Mesenchymal stem cell (in vitro differentiated cells and primary cell): ENCODE results near the gene TRIP13.
A peak's percentile ranks its signal among the peaks of the same experiment; 100 is the strongest.

Experiments used
- DNase-seq: peaks from one replicate; pipeline ENCODE4 v3.0.0-alpha.2; 2013
- H2AFZ ChIP-seq: one replicate; pipeline ENCODE4 v1.6.1; 2013; ENCODE audit warnings: low read depth, mild to moderate bottlenecking, control low read depth, inconsistent platforms, low read length, moderate library complexity
- H2AK5ac ChIP-seq: 2 replicates; pipeline ENCODE4 v1.6.1; 2013; ENCODE audit warnings: low read length, moderate library complexity, mild to moderate bottlenecking, inconsistent platforms; ENCODE audit not compliant: severe bottlenecking
- H2BK120ac ChIP-seq: one replicate; pipeline ENCODE4 v1.6.1; 2013; ENCODE audit warnings: low read depth, mild to moderate bottlenecking, inconsistent platforms, low read length, moderate library complexity
- H2BK12ac ChIP-seq, 2 experiments: one replicate each; pipeline ENCODE4 v1.6.1; 2013; ENCODE audit warnings: inconsistent platforms in 2 of 2, low read length in 2 of 2, mild to moderate bottlenecking in 2 of 2, moderate library complexity in 2 of 2, control low read depth in 1 of 2
- H2BK15ac ChIP-seq: one replicate; pipeline ENCODE4 v1.6.1; 2013; ENCODE audit warnings: mild to moderate bottlenecking, low read depth, inconsistent platforms; ENCODE audit not compliant: poor library complexity, severe bottlenecking
- H2BK5ac ChIP-seq: 2 replicates; pipeline ENCODE4 v1.6.1; 2013; ENCODE audit warnings: low read depth, mild to moderate bottlenecking, low read length, control low read depth, inconsistent platforms; ENCODE audit not compliant: poor library complexity, severe bottlenecking
- H3K14ac ChIP-seq, 2 experiments: one replicate each; pipeline ENCODE4 v1.6.1; 2013; ENCODE audit warnings: inconsistent platforms in 2 of 2, low read length in 2 of 2, control low read depth in 1 of 2, mild to moderate bottlenecking in 1 of 2, moderate library complexity in 1 of 2
- H3K18ac ChIP-seq, 2 experiments: one replicate each; pipeline ENCODE4 v1.6.1; 2013; ENCODE audit warnings: inconsistent platforms in 2 of 2, low read length in 2 of 2, control low read depth in 1 of 2, low read depth in 1 of 2, mild to moderate bottlenecking in 1 of 2
- H3K23ac ChIP-seq, 2 experiments: one replicate each; pipeline ENCODE4 v1.6.1; 2013; ENCODE audit warnings: inconsistent platforms in 2 of 2, low read length in 2 of 2, mild to moderate bottlenecking in 2 of 2, moderate library complexity in 2 of 2, control low read depth in 1 of 2
- H3K27ac ChIP-seq: 2 replicates; pipeline ENCODE4 v1.5.1; 2013; ENCODE audit warnings: mild to moderate bottlenecking, moderate library complexity, low read length, control low read depth, inconsistent platforms; ENCODE audit not compliant: poor library complexity, severe bottlenecking
- H3K27me3 ChIP-seq, 2 experiments: 2 replicates each; pipeline versions ENCODE4 v1.6.1 to v1.7.0; 2013; ENCODE audit warnings: low read length in 2 of 2, mild to moderate bottlenecking in 2 of 2, moderate library complexity in 2 of 2, control low read depth in 1 of 2, inconsistent platforms in 1 of 2; ENCODE audit not compliant: control insufficient read depth in 1 of 2, insufficient read depth in 1 of 2
- H3K36me3 ChIP-seq, 2 experiments: 2 replicates each; pipeline versions ENCODE4 v1.6.1 to v1.7.0; 2013; ENCODE audit warnings: low read length in 2 of 2, control low read depth in 1 of 2, inconsistent platforms in 1 of 2, low read depth in 1 of 2, mild to moderate bottlenecking in 1 of 2; ENCODE audit not compliant: insufficient read depth in 2 of 2, control insufficient read depth in 1 of 2
- H3K4ac ChIP-seq, 2 experiments: one replicate each; pipeline ENCODE4 v1.6.1; 2013; ENCODE audit warnings: inconsistent platforms in 2 of 2, low read length in 2 of 2, mild to moderate bottlenecking in 2 of 2, moderate library complexity in 2 of 2, control low read depth in 1 of 2, low read depth in 1 of 2
- H3K4me1 ChIP-seq: 2 replicates; pipeline ENCODE4 v1.6.1; 2013; ENCODE audit warnings: low read depth, low read length, control low read depth; ENCODE audit not compliant: control insufficient read depth, insufficient read depth
- H3K4me2 ChIP-seq: 2 replicates; pipeline ENCODE4 v1.6.1; 2013; ENCODE audit warnings: low read length, mild to moderate bottlenecking, inconsistent platforms; ENCODE audit not compliant: poor library complexity, severe bottlenecking
- H3K4me3 ChIP-seq, 2 experiments: 2 replicates each; pipeline versions ENCODE4 v1.5.1 to v1.7.0; 2013; ENCODE audit warnings: low read length in 2 of 2, mild to moderate bottlenecking in 2 of 2, control low read depth in 1 of 2, low read depth in 1 of 2; ENCODE audit not compliant: insufficient read depth in 1 of 2
- H3K79me1 ChIP-seq: replicated peaks from 2 replicates; pipeline ENCODE4 v1.6.1; 2013; ENCODE audit warnings: mild to moderate bottlenecking, control low read depth, low read length, inconsistent platforms; ENCODE audit not compliant: poor library complexity, severe bottlenecking
- H3K9ac ChIP-seq: 2 replicates; pipeline ENCODE4 v1.7.0; 2013; ENCODE audit warnings: mild to moderate bottlenecking, low read length, moderate library complexity
- H3K9me3 ChIP-seq: 2 replicates; pipeline ENCODE4 v1.7.0; 2013; ENCODE audit warnings: mild to moderate bottlenecking, low read length; ENCODE audit not compliant: control insufficient read depth
- H4K8ac ChIP-seq: one replicate; pipeline ENCODE4 v1.6.1; 2013; ENCODE audit warnings: inconsistent platforms, mild to moderate bottlenecking, low read length, moderate library complexity
- H4K91ac ChIP-seq: one replicate; pipeline ENCODE4 v1.6.1; 2013; ENCODE audit warnings: mild to moderate bottlenecking, low read length, inconsistent platforms
- WGBS: methylation state at CpG from one replicate; pipeline ENCODE4 v1.1.7; 2013; ENCODE audit warnings: mixed read lengths; 5-methylcytosine and 5-hydroxymethylcytosine counted together

The TRIP13 gene

DNA sequence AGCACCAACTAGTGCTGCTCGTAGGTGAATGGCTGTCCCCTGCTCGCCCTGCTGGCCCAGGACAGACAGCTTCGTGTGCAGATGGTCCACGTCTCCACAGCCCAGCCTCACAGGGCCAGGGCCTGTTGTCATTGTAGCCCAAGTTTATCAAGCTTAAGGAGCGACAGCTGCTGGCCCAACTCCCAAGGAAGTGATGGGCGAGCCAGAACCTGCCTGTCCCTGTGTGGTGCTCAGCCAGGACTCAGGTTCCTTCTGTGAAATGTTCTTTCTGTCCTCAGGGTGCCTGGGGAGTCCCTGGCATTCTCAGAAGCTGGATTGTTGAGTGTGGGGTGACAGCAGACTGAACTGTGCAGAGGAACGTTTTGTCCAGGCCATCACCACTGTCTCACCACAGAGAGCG lies 16.4 kb downstream of the TRIP13 start:
- Histone ChIP-seq H3K14ac (no peak overlapping the region), H2BK15ac (no peak overlapping the region), H2AK5ac (no peak overlapping the region), H3K36me3 (peaks cover 29 to 35% of the 10 kb centered on the region in 2 experiments), H2AFZ (no peak overlapping the region), H3K23ac (no peak overlapping the region), H3K4ac (no peak overlapping the region), H3K79me1 (peaks cover 9% of the 10 kb centered on the region), H4K91ac (peak overlapping the region; percentile 18), H2BK120ac (no peak overlapping the region), H3K4me2 (no peak overlapping the region), H2BK5ac (no peak overlapping the region), H3K27ac (no peak overlapping the region), H2BK12ac (no peak overlapping the region), H3K9me3 (no peaks in the 10 kb centered on the region), H4K8ac (no peak overlapping the region), H3K4me1 (peaks cover 13% of the 10 kb centered on the region), H3K4me3 (no peak overlapping the region), H3K9ac (no peak overlapping the region), H3K27me3 (no peaks in the 10 kb centered on the region), H3K18ac (no peak overlapping the region)
- 94% methylated on average over 8 of the region's 8 CpGs for WGBS
- no peak for DNase-seq

DNA sequence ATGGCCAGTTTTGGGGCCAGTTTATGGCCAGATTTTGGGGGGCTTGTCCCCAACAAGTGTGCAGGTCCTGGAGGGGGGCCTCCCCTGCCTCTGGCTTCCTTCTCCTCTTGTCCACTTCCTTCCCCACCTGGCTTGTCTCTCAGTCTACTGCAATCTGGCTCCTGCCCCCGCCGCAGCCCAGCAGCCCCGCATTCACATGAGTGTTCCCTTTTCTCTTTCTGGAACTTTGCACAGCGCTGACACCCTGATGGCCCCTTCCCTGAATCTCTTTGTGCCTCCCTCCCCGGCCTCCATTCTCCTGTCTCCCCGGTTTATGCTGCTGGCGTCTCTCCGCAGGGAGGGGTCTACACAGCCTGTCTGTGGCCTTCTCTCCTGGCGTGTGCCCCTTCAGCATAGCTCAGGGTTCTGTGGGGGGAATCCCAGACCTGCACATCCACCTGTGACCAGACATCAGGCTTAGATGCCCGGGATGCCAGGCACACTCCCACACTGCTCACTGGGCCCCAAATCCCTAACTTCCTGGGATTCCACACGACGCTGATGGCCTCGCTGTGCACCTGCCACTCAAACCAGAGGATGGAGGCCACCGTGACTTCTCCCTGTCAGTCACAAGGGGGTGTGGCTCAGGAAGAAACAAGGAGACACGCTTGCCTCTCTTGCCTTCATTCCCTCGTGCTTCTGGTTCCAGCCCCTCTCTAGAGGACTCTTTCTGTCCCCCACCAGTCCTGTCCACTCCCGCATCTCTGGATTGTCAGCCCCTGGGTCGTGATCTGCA lies 17.5 kb downstream of the TRIP13 start:
- H2BK120ac ChIP-seq = no peak overlapping the region
- H3K9ac ChIP-seq = no peak overlapping the region
- H3K23ac ChIP-seq = no peak overlapping the region
- no peak overlapping the region for H3K27ac ChIP-seq
- no peak overlapping the region for H2AFZ ChIP-seq
- H3K36me3 ChIP-seq = peaks cover 30 to 33% of the 10 kb centered on the region in 2 experiments
- H2BK12ac ChIP-seq = no peak overlapping the region
- H3K14ac ChIP-seq = no peak overlapping the region
- no peak for DNase-seq
- no peak overlapping the region for H2BK5ac ChIP-seq
- no peak overlapping the region for H4K8ac ChIP-seq
- peaks cover 7% of the 10 kb centered on the region for H3K79me1 ChIP-seq
- WGBS = 97% methylated on average over 18 of the region's 18 CpGs
- H3K4me1 ChIP-seq = peaks cover 13% of the 10 kb centered on the region
- H4K91ac ChIP-seq = no peak overlapping the region
- no peaks in the 10 kb centered on the region for H3K9me3 ChIP-seq
- no peak overlapping the region for H3K4me2 ChIP-seq
- no peak overlapping the region for H2AK5ac ChIP-seq
- H3K18ac ChIP-seq = no peak overlapping the region
- H3K4ac ChIP-seq = no peak overlapping the region
- H3K4me3 ChIP-seq = no peak overlapping the region
- H3K27me3 ChIP-seq = no peaks in the 10 kb centered on the region
- no peak overlapping the region for H2BK15ac ChIP-seq

DNA sequence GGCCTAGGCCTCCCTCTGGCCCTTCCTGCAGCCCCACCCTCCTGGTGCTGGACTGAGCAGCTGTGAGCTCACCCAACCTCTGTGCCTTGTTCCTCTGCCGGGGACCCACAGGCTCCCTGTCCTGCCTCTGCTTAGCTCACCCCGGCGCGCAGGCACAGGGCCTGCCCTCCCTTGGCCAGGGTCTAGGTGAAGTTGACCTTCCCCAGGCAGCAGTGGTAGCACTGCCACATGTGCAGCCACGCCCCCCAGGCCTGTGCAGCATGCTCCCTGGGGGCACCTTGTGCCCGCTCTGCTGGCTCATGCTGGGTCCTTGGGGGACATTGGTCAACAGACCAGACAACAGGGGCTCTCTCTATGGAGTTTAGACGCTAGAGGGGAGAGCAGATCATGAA lies 18.1 kb downstream of the TRIP13 start:
- H3K36me3 ChIP-seq = peaks cover 28 to 36% of the 10 kb centered on the region in 2 experiments
- H4K91ac ChIP-seq = no peak overlapping the region
- no peak overlapping the region for H2BK5ac ChIP-seq
- H2BK120ac ChIP-seq = no peak overlapping the region
- H3K27ac ChIP-seq = no peak overlapping the region
- H3K9ac ChIP-seq = no peak overlapping the region
- H3K27me3 ChIP-seq = no peaks in the 10 kb centered on the region
- peaks cover 3% of the 10 kb centered on the region for H3K79me1 ChIP-seq
- 98% methylated on average over 7 of the region's 7 CpGs for WGBS
- no peak overlapping the region for H2AK5ac ChIP-seq
- no peak overlapping the region for H3K4me2 ChIP-seq
- H3K18ac ChIP-seq = no peak overlapping the region
- H3K4ac ChIP-seq = no peak overlapping the region
- no peak overlapping the region for H4K8ac ChIP-seq
- no peak overlapping the region for H3K14ac ChIP-seq
- H2BK12ac ChIP-seq = no peak overlapping the region
- DNase-seq = no peak
- H3K4me3 ChIP-seq = no peak overlapping the region
- H2AFZ ChIP-seq = no peak overlapping the region
- H3K4me1 ChIP-seq = peaks cover 13% of the 10 kb centered on the region
- H3K9me3 ChIP-seq = no peaks in the 10 kb centered on the region
- no peak overlapping the region for H2BK15ac ChIP-seq
- H3K23ac ChIP-seq = no peak overlapping the region

GRCh38 chr5:911601-912000 lies 18.9 kb downstream of the TRIP13 start:
- Histone ChIP-seq H2BK120ac (no peak overlapping the region), H2BK15ac (no peak overlapping the region), H3K4me2 (no peak overlapping the region), H3K4ac (no peak overlapping the region), H3K4me3 (no peak overlapping the region), H3K9ac (no peak overlapping the region), H2BK12ac (no peak overlapping the region), H3K14ac (no peak overlapping the region), H3K23ac (no peak overlapping the region), H2AFZ (no peak overlapping the region), H4K8ac (no peak overlapping the region), H3K4me1 (peaks cover 13% of the 10 kb centered on the region), H3K79me1 (peaks cover 3% of the 10 kb centered on the region), H3K9me3 (no peaks in the 10 kb centered on the region), H3K36me3 (peaks cover 32 to 42% of the 10 kb centered on the region in 2 experiments), H4K91ac (no peak overlapping the region), H3K27ac (no peak overlapping the region), H2AK5ac (no peak overlapping the region), H3K18ac (no peak overlapping the region), H2BK5ac (no peak overlapping the region), H3K27me3 (no peaks in the 10 kb centered on the region)
- 88% methylated on average over 11 of the region's 11 CpGs for WGBS
- peak; percentile 74 for DNase-seq
